Stimulated activated CD8-positive, alpha-beta memory T cell treated with anti-CD3 and anti-CD28 coated beads, Interleukin-12 subunit alpha, Interleukin-12 subunit beta, amount 100 ng/mL, for 24 hours (primary cell): Measurements from ENCODE around the gene UNC13C.

Source experiments
- DNase-seq: peaks from one replicate; pipeline ENCODE4 v3.0.0-alpha.2; 2020; ENCODE audit errors: extremely low read depth

UNC13C gene

DNA sequence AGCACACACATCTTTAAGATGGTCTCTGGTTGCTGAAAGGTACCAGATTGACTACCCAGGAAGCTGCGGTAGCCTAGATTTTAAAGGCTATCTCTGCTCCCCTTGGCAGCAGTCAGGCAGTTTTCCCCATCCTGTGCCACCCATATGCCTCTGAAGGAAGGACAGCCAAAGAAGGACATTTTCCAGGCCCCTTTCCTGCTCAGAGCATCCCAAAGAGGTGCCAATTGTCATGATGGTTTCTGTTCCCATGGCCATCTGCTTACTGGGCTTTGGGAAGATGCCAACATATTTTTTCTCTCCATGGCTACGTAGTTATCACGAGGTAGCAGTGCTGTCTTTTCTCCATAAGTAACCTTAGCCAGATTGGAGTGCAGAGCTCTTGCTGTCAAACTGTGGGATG, 39.7 kb downstream of the UNC13C start:
- DNase-seq, result no peak

DNA sequence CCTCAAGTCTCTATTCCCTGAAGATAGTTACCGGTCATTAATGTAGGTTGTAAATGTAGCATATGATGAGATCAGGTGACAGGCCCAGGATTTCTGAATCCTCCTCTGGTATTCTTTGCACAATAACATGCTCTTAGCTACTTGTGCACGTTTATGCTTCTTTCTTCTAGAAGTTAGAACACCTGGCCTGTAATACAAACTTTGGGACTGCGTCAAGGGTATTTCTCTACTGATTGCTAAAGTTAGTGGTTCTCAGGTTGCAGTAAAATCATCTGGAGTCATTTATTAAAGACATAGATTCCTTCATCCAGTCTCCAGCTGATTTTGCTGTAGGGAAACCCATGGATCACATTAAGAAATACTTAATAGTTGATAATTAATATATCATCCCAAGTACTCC, 48.0 kb downstream of the UNC13C start:
- no peak for DNase-seq

DNA sequence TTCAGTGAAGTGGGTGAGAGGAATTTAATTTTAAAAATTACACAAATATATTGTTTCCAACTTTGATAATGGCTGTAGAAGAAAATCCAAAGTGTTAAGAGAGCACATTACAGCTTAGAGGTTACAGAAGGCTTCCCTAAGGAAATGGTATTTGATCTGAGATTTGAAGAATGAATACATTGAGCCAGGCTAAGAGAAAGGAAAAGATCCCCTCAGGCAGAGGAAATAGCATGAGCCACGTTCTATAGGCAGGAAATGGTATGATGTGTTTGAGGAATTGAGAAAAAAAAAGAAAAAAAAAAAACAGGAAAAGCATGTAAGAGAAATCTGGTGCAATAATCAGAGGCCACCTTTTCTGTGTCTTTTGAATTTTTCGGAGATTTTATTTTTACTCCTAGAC, 48.6 kb downstream of the UNC13C start:
- no peak for DNase-seq

DNA sequence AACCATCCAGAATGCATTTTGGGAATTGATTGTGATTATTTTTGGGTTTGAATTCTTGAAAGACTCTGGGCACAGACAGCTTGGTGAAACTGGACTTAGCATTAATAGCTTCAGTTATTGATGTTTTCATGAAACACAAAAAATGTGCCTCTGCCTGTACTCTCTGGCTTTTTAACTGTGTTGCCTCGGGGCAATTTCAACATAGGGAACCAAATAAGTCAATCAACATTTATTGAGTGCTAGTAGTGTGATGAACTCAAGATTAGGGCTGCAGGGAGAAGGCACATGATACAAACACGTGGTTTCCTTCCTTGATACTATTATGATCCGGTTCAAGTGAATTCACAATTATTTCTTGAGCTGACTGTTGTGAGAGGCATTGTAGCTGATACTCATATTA, 50.8 kb downstream of the UNC13C start:
- no peak for DNase-seq

DNA sequence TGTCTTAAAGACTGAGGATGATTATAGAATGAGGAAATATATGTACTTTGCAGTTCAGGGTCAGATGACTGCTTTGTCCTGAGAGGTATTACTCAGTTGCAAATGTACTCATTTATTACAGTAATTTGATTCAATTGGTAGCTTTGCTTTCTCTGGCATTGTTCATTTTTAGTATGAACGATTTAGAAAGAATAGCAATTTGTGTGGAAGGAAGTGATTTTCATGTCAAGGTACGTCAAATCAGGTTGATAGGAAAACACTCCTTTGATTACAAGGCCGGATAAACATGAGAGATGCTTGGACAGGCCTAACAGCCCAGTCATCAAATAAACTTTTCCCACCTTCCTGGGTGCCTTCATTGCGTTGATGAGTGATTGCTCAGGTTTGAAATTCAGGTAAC, 53.8 kb downstream of the UNC13C start:
- DNase-seq, result no peak

DNA sequence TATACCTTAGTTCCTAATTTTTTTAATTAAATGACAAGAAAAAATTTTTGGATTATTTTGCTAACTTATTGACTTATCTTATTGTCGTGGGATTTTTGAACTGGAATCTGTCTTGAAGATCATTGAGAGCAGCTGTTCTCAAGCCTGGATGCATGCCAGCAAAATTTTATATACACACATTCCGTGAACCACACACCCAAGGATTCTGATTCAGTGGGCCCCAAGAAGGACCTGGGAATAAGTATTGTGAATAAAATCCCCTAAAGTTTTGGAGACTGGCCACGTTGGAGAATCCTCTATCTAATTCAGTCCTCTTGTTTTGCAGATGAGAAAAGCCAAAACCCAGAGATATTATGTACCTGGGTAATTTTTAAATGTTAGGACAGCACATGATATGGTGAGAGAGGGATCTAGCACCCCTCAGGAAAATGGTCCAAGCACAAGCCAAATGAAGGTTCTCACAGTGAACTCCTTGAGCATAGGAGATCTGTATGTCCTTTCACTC, 55.2 kb downstream of the UNC13C start:
- no peak for DNase-seq

DNA sequence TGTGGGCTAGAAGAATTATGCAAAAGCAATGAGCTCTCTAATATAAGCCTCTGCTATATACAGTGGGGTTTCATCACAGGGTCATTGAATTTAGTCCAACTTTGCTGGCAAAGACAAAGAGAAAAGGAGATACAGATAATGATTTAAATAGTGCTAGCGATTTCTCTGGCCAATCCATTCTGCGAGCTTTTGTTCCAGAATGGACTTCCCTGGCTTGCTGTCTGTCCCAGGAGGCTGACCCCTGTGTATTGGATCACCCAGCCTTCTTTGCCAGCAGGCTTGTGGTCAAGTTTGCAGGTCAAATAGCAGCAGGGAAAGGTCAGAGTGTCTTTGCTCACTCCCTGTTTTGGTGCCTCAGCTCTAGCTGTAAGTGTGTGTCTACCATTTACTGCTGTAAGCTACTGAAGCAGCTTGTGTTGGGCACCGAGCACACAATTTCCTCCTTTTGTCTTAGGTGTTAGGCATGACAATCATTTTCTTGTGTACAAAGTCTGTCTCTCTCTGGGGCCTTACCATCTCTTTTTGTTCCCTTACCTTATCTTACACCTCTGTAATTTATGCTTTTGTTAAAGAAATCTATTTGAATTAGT, 55.7 kb downstream of the UNC13C start:
- no peak for DNase-seq

DNA sequence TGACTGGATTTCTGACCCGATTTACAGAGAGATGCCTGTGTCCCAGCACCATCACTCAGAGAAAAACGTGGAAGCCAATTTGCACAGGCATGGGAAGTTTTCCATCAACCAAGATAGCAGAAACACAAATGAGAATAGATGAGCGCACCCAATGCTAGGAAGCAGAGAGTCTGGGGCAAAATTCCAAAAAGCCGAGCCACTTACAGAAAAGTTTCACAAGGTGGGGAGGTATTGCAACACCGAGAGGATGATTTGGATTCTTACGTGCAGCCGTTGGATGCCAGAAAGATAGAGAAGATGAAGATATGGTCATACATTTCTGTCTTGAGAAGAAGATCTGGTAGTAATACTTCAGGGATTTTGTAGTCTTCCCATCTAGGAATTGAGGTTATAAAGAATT, 57.4 kb downstream of the UNC13C start:
- DNase-seq, result no peak

DNA sequence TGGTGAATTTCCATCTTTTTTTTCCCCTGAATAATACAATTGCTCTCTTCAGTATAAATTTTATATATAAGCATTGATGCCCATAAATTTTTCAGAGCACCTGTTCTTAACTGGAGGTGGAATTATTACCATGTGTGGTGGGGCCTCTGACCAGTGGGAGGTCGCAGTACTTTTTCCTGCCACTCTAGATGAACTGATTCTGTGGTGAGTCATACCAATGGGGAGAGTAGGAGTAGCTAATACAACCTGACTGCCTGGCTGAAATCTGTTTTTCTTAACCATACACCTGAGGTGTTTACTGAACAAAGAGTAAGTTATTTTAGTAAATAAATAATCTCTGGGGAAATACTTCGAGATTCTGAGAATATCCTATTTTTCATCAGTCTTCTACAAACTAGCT, 67.2 kb downstream of the UNC13C start:
- DNase-seq, result no peak

DNA sequence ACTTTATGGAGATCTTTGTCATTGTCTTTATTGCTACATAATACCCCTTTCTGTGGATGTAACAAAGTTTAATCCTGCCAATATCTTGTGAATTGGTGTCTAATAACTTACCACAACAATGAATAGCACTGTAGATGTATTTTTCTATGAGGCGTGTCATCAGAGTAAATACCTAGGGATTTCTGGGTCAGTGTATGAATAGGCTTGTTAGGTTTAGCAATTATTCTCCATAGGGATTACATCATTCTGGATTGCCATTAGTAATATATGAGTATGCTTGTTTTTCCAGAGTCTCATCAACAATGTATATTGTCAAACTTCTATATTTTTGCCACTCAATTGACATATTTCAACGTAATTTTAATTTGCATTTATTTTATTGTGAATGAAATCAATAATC, 67.9 kb downstream of the UNC13C start:
- no peak for DNase-seq

DNA sequence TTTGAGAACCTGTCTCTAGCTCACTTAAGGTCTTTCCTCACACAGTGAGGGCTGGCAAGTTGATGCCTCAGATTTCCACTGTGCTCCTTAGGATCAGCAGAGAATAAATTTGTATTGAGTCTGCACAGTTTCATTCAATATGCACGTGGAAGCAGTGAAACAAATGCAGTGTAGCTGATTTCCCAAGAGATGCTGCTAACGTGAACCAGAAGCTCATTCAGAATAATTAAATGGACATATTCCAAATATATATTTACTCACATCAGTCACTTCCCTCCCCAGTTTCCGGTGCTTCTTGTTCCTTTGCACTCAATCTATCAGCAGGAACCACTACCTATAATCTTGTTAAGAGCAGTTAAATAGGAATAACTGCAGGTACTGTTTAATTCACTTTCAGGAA, 86.1 kb downstream of the UNC13C start:
- DNase-seq, result no peak

DNA sequence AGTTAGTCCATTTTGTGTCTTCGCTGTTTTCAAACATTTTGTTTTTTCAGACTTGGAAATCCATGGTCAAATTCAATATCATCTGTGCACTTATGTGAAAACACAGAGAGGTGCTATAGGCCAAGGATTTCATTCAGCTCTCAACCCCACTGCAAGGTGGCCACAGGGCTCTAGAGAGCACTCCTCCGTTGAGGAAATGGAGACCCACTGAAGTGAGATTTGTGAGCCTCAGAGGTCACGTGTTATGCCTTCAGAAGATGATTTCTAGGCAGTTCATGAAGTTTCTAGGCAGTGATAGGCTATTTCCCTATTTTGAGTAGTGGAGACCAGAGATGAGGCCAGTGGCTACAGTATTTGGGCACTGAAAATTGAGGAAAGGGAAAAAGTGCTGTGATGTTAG, 88.2 kb downstream of the UNC13C start:
- no peak for DNase-seq

DNA sequence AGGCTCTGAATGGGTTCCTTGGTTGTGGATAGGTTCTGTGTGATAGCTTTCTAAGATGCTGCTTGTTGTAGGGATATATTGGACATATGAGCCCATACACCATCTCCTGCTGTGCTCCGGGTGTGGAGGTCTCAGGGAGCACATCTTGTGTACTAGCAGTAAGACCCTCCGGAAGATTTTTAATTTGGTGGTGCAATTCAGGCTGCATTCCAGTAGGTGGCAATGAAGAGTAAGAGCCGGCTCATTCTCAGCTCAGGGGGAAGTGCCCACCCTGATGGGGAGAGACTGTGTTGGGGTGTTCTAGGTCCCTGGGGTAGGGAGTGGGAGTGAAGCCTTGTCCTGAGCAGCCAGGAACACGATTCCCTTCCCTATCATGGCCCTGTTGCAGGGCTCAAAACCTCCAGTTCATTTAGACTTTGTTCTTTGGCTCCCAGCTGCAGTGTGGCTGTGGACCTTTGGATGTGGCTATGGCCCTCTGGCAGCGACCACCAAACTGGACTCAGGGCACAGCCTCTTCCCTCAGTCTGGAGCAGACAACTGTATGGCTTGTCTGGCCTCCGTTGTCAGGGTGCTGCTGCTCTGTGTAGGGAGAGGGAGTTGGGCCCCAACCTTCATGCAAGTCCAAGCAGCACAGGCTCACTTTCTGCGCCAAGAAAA, 104.7 kb downstream of the UNC13C start:
- DNase-seq, result no peak

DNA sequence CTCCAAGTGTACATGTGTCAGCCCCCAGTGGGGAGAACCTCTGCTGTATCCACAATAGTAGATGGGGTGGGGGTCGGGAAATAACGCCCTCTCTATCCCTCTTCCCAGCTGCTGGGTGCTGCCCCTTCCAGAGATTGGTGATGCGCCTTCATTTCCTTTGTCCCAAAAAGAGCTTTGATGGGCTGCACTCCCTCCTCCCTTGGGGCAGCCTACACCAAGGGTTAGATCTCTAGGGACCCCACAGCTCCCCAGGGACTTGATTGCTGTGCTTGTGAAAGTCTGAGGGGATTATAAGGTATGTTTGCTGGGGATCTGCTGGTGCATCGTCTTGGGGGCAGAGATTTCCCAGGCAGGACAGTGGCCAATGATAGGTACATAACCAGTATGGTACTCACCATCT, 105.3 kb downstream of the UNC13C start:
- DNase-seq, result no peak

DNA sequence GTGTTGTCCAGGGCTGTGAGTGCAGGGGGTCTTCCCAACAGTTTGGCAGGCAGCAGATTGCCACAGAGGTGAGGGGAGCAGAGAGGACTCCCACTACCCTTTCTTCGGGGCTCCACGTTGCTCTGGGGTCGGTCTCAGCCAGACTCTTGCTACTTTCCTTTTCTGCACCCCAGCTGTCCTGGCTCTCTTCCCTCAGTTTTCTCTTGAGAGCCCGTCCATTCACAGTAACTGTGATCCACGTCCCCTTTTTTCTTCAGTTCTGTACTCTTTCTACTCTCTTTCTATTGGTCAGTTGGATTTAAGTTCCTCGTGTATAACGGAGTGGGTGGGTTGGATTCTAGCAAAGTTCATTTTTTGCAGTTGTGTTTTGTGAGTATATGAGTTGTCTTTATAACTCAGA, 105.8 kb downstream of the UNC13C start:
- no peak for DNase-seq

DNA sequence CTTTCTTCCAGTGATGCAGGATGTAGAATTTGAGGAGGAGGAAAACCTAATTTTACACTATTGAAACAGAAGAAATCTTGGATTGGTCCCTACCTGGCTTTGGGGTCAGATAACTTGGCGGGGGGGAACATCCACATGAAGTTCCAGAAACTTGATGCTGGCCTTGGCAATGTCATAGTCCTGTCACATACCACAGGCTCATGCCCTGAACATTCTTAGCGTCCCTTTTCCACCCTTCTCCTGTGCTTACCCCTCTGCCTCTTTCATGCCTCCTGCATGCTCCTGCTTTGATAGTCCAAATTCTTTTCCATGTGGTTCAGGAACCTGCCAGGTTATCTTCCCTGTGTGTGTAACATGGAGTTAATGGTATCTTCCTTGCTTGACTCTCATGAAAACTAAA, 110.6 kb downstream of the UNC13C start:
- no peak for DNase-seq

DNA sequence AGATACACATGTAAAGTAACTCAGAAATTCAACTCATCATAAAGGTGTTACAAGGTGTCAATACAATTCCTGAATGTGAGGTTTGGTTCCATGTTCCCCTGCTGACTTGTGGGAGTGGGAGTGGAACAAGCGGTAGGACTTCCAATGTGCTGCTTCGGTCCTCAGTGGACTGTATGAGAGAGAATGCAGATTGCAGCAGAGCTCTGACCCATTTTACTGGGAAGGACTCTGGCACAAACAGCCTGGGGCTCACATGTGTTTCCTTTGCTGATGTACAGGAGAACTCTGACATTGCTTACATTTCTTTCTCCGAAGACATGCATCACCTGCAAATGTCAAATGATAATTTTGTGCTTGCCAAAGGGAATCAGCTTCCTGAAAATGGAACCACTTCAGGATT, 111.5 kb downstream of the UNC13C start:
- no peak for DNase-seq

DNA sequence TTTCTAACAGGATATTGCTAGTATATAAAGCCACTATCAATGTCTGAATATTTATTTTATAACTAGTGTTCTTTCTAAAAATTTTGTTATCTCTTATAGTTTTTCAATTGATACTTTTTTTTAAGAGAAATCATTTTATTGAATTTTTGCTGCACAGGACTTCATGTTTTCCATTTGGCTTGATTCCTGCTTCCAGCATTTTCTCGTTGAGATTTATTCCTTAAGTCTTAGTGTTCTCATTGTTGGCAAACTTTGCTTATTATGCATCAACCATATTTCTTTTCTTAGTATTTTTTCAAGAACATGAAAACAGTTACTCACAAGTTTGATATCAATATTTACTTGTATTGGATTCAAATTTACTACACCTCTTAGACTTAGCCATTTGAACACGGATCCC, 113.4 kb downstream of the UNC13C start:
- DNase-seq, result no peak

DNA sequence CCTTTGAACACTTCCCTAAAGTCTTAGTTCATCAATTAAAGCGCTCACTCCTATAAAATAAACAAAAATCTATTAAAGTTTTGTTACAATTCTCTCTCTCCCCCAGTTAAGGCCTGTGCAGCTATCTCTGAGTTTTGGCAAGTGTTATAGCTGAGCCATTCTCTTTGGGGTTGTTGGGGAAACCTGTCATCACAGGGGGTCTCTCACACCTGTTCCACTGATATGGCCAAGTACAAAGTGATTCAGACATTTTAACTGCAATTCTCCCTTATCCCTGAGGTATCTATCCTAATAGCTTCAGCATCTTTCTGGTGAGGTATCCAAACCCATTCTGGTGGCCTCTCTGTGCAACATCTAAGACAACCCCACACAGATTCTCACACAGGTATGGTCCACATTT, 116.4 kb downstream of the UNC13C start:
- DNase-seq, result no peak

DNA sequence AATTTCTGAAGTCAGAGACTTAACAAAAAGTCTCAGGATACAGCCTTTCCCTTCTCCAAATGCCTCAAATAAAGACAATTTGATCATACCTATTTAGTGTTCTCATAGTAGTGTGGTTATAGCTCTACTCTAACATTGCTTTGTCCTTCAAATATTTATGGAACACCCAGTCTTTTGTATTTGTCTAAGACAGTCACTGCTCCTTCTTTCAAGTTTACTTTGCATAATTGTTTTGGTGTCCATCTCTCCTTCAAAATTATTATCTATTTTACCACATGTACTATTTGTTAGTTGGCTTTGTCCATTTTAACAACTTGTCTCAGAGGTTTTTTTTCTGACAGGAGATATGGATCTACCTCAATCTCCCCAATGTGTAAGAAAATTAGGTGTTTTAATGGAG, 118.8 kb downstream of the UNC13C start:
- no peak for DNase-seq

DNA sequence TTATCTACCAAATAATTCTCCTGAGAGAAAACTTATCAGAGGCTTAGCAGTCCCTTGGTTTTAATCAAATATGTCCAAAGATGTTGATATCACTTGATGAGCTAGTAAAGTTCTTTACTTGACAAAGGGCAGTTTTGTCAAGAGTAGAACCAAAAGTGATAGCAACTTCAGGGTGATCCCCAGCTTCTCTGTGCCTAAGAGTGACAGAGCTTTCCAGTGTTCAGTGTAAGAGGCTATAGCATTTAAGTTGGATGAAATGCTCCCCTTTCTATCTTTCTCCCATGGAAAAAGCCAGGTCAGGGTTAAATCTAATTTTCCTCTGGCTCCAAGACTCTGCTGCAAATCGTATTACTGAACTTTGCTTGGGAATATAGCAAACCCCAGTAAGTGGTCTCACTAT, 120.8 kb downstream of the UNC13C start:
- DNase-seq, result no peak

DNA sequence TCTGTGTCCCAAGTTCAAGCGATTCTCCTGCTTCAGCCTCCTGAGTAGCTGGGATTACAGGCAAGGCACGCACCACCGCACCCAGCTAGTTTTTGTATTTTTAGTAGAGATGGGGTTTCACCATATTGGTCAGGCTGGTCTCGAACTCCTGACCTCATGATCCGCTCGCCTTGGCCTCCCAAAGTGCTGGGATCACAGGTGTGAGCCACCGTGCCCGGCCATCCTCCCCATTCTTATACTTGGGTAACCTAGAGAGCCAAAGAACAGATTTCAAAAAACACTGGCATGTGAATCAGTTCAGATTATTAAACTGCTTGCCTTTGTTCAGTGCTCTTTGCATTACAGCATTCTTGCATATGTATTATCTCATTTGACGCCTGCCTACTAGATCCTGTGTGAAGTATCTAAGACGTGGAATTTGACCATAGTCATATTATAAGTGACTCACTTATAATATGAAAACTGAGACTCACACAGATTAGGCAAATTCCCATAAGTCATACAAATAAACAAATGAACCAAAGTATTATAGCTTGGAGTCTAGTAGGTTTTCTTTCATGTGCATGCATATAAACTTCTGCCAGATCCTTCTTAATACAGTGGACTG, 123.5 kb downstream of the UNC13C start:
- no peak for DNase-seq

DNA sequence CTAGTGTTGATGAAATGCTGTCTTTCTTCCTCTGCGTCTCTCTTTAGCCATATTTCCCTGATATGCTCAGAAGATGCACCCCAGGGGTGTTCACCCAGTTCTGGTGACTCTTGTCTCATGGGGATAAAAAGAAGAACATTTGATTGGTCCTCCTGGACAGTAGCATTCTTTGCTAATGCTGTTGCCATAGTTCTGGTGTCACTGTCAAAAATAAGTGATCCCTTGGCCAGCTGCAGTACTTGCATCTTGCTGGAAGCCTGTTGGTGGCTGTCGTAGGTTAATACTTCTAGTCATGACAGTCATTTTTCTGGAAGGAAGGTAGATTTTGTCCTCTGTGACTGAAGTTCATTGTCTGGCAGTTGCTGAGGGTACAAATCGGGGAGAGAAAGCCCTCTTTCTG, 124.5 kb downstream of the UNC13C start:
- DNase-seq, result no peak

DNA sequence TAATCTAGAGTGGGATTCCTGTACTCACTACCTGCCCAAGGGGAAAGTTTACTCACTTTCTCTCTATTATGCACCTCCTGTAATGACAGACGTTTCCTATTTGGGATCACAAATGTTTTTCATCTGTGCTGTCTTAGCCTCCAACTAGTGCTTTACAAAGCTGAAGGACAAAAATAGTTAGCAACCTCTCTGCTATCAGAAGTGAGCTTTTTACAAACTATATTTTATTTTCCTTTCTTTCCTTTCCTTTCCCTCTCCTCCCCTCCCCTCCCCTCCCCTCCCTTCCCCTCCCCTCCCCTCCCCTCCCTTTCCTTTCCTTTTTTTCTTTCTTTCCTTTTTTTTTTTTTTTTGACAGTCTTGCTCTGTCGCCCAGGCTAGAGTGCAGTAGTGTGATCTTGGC, 130.8 kb downstream of the UNC13C start:
- DNase-seq, result no peak
